Kidney epithelial cell (primary cell): ENCODE measurements around the gene LPCAT1. TPM values are rescaled to one million over a fixed set of nuclear protein-coding genes. Genes with fewer than 3 reads are reported as not detected.

Experiments
- DNase-seq: peaks from one replicate; pipeline ENCODE4 v3.0.0-alpha.2; 2010; ENCODE audit warnings: low read depth
- H3K27me3 ChIP-seq: 2 replicates; pipeline ENCODE4 v1.6.0; 2011; ENCODE audit warnings: low read length; ENCODE audit not compliant: control insufficient read depth, insufficient read depth
- H3K36me3 ChIP-seq: 2 replicates; pipeline ENCODE4 v1.5.1; 2011; ENCODE audit warnings: low read length; ENCODE audit not compliant: control insufficient read depth, insufficient read depth
- H3K4me3 ChIP-seq: 2 replicates; pipeline ENCODE4 v1.5.1; 2011; ENCODE audit warnings: low read depth, mild to moderate bottlenecking, control low read depth, low read length
- total RNA-seq: library from RNA; depleted of rRNA; stranded (reverse); fragments of >200 nt; gene quantifications from 2 replicates; pipeline ENCODE4 v1.2.3, GENCODE V29; 2015
- TF ChIP-seq, protein P1 (sequence below): IDR thresholded peaks from 2 replicates; pipeline ENCODE4 v1.5.1; 2011; ENCODE audit warnings: mild to moderate bottlenecking, moderate library complexity, low read length, control low read depth, inconsistent platforms; ENCODE audit not compliant: insufficient read depth, poor library complexity, severe bottlenecking

The LPCAT1 gene
- total RNA-seq, 1 donor from 2014 or later, result 87.6 TPM

DNA sequence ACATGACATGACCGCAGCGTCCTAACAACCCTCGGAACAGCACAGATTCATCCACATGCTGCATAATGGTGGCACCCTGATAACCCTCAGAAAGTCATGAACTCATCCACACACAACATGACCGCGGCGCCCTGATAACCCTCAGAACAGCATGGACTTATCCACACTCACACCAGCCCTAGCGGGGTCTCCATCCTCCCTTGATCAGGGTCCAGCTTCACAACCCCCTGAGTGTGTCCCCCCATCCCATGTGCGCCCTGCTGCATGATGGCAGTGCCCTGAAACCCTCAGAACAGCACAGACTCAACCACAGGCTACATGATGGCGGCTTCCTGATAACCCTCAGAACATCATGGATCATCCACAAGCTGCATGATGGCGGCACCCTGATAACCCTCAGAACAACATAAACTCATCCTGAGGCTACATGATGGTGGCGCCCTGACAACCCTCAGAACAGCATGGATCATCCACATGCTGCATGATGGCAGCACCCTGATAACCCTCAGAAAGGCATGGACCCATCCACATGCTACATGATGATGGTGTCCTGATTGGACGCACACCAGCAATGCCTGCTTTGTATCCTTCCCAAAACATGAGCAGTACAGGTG, 106.8 kb downstream of the LPCAT1 start:
- peaks cover 9% of the 10 kb centered on the region for H3K27me3 ChIP-seq
- DNase-seq, result no peak
- TF ChIP-seq, protein P1, sequence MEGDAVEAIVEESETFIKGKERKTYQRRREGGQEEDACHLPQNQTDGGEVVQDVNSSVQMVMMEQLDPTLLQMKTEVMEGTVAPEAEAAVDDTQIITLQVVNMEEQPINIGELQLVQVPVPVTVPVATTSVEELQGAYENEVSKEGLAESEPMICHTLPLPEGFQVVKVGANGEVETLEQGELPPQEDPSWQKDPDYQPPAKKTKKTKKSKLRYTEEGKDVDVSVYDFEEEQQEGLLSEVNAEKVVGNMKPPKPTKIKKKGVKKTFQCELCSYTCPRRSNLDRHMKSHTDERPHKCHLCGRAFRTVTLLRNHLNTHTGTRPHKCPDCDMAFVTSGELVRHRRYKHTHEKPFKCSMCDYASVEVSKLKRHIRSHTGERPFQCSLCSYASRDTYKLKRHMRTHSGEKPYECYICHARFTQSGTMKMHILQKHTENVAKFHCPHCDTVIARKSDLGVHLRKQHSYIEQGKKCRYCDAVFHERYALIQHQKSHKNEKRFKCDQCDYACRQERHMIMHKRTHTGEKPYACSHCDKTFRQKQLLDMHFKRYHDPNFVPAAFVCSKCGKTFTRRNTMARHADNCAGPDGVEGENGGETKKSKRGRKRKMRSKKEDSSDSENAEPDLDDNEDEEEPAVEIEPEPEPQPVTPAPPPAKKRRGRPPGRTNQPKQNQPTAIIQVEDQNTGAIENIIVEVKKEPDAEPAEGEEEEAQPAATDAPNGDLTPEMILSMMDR, result no peak

DNA sequence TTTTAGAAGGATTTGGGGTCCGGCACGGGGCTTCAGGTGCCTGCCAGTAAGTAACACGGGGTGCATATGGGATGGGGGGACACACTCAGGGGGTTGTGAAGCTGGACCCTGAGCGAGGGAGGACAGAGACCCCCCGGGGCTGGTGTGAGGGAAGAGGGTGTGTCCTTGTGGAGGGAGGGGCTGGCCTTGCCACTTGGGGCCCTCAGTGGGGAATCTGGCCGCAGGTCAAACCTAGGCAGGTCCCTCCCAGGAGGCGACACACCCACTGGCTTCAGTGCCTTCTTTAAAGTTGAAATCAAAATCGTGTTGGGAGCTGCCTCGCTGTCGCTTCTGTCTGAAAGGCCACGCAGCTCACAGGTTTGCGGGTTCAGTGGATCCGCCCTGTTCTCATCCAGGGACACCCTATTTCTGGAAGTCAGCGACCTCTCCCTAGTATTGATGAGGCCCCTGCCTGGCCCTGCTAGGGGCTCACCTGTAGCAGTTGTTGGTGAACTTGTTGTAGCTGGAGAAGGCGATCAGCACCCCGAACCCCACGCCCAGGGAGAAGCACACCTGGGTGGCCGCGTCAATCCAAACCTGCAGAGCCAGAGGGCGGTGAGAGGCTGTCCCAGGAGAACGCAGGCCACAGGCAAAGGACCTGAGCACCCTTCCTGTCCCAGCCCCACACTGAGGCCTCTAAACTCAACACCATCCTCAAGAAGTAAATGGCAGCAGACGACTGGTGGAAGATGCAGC, 108.0 kb downstream of the LPCAT1 start:
- TF ChIP-seq, protein P1, result no peak
- Histone ChIP-seq H3K4me3 (no peak overlapping the region), H3K36me3 (no peaks in the 10 kb centered on the region)

More for the DNA sequence above, 106.8 kb downstream of the LPCAT1 start:
- Histone ChIP-seq H3K4me3 (no peak overlapping the region), H3K36me3 (no peaks in the 10 kb centered on the region)

DNA sequence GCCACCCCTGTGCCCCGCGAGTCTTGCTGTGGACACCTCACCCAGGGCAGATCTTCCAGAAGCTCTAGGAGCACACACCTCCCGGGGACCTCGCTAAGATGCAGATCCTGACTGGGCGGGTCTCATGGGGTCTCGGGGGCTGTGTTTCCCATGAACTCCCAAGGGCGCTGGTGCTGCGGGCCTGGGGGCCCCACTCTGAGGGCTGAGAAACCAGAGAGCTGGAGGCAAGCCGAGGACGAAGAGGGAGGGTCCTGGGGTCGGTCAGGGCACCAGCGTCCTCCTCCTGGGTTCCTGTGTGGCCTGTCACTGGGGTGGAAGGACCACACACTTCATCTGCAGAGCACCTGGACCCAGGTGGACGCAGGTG, 108.7 kb downstream of the LPCAT1 start:
- Histone ChIP-seq H3K4me3 (no peak overlapping the region), H3K36me3 (no peaks in the 10 kb centered on the region), H3K27me3 (peaks cover 9% of the 10 kb centered on the region)
- TF ChIP-seq, protein P1, result no peak
- no peak for DNase-seq

More for the DNA sequence above, 108.0 kb downstream of the LPCAT1 start:
- peaks cover 9% of the 10 kb centered on the region for H3K27me3 ChIP-seq
- no peak for DNase-seq

DNA sequence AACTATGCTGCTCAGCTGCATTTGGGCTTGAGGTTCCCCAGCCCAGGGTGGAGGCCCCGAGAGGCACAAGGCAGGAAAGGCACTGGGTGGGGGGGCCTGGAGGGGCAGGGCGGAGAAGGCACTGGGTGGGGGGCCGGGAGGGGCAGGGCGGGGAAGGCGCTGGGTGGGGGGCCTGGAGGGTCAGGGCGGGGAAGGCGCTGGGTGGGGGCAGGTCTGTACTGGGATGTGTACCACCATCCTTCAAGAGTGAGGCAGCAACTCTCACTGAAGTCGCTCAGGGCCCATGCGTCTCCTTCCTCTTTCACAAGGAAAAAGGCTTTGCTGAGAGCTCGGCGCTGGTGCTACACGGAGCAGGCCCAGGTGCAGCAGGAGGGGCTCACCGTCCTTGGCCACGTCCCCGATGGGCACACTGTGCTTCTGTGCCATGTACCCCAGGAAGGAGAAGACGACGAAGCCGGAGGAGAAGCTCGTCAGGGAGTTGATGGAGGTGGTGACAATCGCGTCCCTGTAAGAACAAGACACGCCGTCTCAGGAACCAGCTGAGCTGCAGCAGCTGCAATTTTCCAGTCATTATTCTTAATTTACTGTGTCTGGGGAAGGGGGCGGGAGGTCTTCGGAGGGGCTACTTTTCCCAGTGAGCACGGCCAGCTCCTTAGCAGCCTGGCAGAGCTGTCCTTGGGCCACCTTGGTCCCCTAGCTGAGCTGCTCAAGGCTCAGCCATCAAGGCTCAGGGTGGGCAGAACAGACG, 109.3 kb downstream of the LPCAT1 start:
- Histone ChIP-seq H3K36me3 (no peaks in the 10 kb centered on the region), H3K27me3 (peaks cover 11% of the 10 kb centered on the region), H3K4me3 (no peak overlapping the region)
- TF ChIP-seq, protein P1, result no peak
- DNase-seq, result no peak

DNA sequence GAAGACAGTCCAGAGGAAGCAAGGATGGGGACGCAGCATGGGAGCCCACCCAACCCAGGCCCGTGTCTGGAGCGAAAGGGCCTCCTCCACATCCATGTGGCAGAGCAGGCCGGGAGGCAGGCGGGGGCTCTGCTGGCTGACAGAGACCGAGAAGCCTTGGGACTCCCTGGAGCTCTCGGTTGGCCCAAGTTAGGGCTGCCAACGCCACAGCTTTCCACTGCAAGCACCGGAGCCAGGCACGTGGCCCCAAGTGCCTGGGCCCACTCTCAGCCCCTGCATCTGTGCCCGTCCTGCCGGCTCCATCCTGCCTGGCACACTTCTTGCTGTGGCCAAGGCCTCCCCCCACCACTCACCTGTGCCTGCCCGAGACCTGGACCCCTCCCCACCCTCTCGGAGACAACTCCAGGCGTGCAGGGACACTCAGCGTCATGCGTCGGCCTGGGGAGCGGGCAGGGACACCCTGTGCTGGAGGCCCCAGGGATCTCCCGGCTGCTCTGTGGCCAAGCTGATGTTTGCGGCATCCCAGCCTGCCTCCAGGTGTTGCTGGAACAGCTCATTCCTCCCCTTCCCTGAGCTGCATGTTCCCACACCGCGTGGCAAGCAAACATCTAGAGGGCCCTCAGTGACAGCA, 110.0 kb downstream of the LPCAT1 start:
- DNase-seq, result no peak
- Histone ChIP-seq H3K36me3 (no peaks in the 10 kb centered on the region), H3K4me3 (no peak overlapping the region), H3K27me3 (peaks cover 12% of the 10 kb centered on the region)
- TF ChIP-seq, protein P1, result no peak
